Right kidney (tissue), 1 donor: ENCODE data around the gene C1QL4.
"Not testable (repeated sequence)": the region's sequence is repeated elsewhere in the genome, so short reads cannot be mapped to it uniquely, and the experiment has no call there.

ENCODE experiments used
- DNase-seq: peaks from one replicate; pipeline ENCODE4 v3.0.0-alpha.2; 2016

The C1QL4 gene

GRCh38 chr12:49301760-49302159, 35.2 kb downstream of the C1QL4 start:
- no peak for DNase-seq

GRCh38 chr12:49298160-49298559, 38.8 kb downstream of the C1QL4 start:
- DNase-seq = no peak

GRCh38 chr12:49297695-49298060, 39.3 kb downstream of the C1QL4 start:
- DNase-seq = no peak

GRCh38 chr12:49296836-49297694, 39.9 kb downstream of the C1QL4 start:
- DNase-seq = peak; percentile 67

- no peak for DNase-seq
These were observed 40.8 kb downstream of the C1QL4 start for GRCh38 chr12:49296034-49296835.

GRCh38 chr12:49295082-49295936, 41.7 kb downstream of the C1QL4 start, which contains the start of gene PRPH:
TSS of gene PRPH (plus strand) at chr12:49295147. CDS start at chr12:49295201, 54 bp downstream.
- peak; percentile 70 for DNase-seq

GRCh38 chr12:49294804-49295081, 42.2 kb downstream of the C1QL4 start:
- DNase-seq = no peak

- no peak for DNase-seq
These were observed 42.7 kb downstream of the C1QL4 start for GRCh38 chr12:49294086-49294803.

GRCh38 chr12:49293056-49293956, 43.7 kb downstream of the C1QL4 start:
- DNase-seq = peak; percentile 44

GRCh38 chr12:49292729-49293055, 44.3 kb downstream of the C1QL4 start:
- DNase-seq = no peak

GRCh38 chr12:49288922-49289555, 47.9 kb downstream of the C1QL4 start:
- no peak for DNase-seq

GRCh38 chr12:49288412-49288853, 48.6 kb downstream of the C1QL4 start:
- DNase-seq = no peak

- DNase-seq = no peak
These were observed 49.1 kb downstream of the C1QL4 start for GRCh38 chr12:49287876-49288275.

- no peak for DNase-seq
These were observed 52.3 kb downstream of the C1QL4 start for GRCh38 chr12:49284672-49285071.

- no peak for DNase-seq
These were observed 53.2 kb downstream of the C1QL4 start for GRCh38 chr12:49283541-49284429.

- DNase-seq = not testable (repeated sequence)
These were observed 54.1 kb downstream of the C1QL4 start for GRCh38 chr12:49282740-49283375.
